Gastroesophageal sphincter (tissue), 3 donors: ENCODE data around the gene GJA10.

Experiments used
- POLR2AphosphoS5 ChIP-seq: sonication (generic); formaldehyde crosslinking; IDR thresholded peaks from one replicate; pipeline ENCODE4 v1.6.1; 2017; ENCODE audit warnings: antibody characterized with exemption
- TF ChIP-seq, protein P1 (sequence below), 4 experiments: fragments of 200-600 bp in 2 of 4; fragments of 450-650 bp in 2 of 4; sonication (generic) in 1 of 4; IDR thresholded peaks; one replicate each; pipeline ENCODE4 v1.5.1; 2017 to 2019; ENCODE audit warnings: antibody characterized with exemption in 4 of 4, mild to moderate bottlenecking in 2 of 4, moderate library complexity in 2 of 4

- TF ChIP-seq POLR2AphosphoS5: no peak
- TF ChIP-seq, protein P1, sequence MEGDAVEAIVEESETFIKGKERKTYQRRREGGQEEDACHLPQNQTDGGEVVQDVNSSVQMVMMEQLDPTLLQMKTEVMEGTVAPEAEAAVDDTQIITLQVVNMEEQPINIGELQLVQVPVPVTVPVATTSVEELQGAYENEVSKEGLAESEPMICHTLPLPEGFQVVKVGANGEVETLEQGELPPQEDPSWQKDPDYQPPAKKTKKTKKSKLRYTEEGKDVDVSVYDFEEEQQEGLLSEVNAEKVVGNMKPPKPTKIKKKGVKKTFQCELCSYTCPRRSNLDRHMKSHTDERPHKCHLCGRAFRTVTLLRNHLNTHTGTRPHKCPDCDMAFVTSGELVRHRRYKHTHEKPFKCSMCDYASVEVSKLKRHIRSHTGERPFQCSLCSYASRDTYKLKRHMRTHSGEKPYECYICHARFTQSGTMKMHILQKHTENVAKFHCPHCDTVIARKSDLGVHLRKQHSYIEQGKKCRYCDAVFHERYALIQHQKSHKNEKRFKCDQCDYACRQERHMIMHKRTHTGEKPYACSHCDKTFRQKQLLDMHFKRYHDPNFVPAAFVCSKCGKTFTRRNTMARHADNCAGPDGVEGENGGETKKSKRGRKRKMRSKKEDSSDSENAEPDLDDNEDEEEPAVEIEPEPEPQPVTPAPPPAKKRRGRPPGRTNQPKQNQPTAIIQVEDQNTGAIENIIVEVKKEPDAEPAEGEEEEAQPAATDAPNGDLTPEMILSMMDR (IDR thresholded peaks at IDR 0.05): no peak
Observed at GRCh38 chr6:89888138-89888514, 6.1 kb upstream of the GJA10 start.
